WTC11 (cell line): ENCODE results near the gene EPHB3.

Experiments used
- CTCF ChIP-seq: fragments of 200-600 bp; IDR thresholded peaks from 2 replicates; pipeline ENCODE4 v1.8.0; 2022; ENCODE audit warnings: antibody characterized with exemption
- ELF4 ChIP-seq: sonication (generic); formaldehyde crosslinking; IDR thresholded peaks from 2 replicates; pipeline ENCODE4 v1.8.1; 2022; ENCODE audit warnings: low read depth, mild to moderate bottlenecking, moderate library complexity, missing genetic modification reagents
- PREB ChIP-seq: sonication (generic); formaldehyde crosslinking; IDR thresholded peaks from 2 replicates; pipeline ENCODE4 v1.8.1; 2022; ENCODE audit warnings: mild to moderate bottlenecking, missing genetic modification reagents, moderate library complexity, borderline replicate concordance
- RELA ChIP-seq: sonication (generic); formaldehyde crosslinking; IDR thresholded peaks from 2 replicates; pipeline ENCODE4 v1.8.1; 2022; ENCODE audit warnings: missing genetic modification reagents, mild to moderate bottlenecking, borderline replicate concordance

- TF ChIP-seq PREB (CRISPR knock-in tag) (no peak), ELF4 (CRISPR knock-in tag) (no peak), CTCF (no peak), RELA (CRISPR knock-in tag) (no peak)
Observed at GRCh38 chr3:184580376-184580775, 18.8 kb downstream of the EPHB3 start.
